GM12878 (cell line): ENCODE results near the gene RPL13A. TPM values are rescaled to one million over a fixed set of nuclear protein-coding genes. Genes with fewer than 3 reads are reported as not detected.

ENCODE experiments used
- ATAC-seq: fragments of 200-7000 bp; cut with Tn5 transposase; 3 replicates; pipeline ENCODE4 v1.9.1; 2020; ENCODE audit warnings: mild to moderate bottlenecking, moderate library complexity
- BruUV-seq: library from RNA; stranded (reverse); fragments of 400-500 nt; replicated peaks from 2 replicates; lab custom pipeline; 2021; lab: Mats Ljungman, UMichigan
- CTCF ChIA-PET: fragments of 300-600 bp; sonication (Branson Sonifier 250); formaldehyde crosslinking; extraction: SDS; loops from one replicate; lab custom pipeline; 2021; ENCODE audit warnings: inconsistent platforms; lab: Yijun Ruan, JAX
- POLR2A ChIA-PET: fragments of 350-600 bp; formaldehyde crosslinking; extraction: SDS; loops from one replicate; lab custom pipeline; 2021; ENCODE audit warnings: inconsistent platforms; lab: Charles Lee
- RAD21 ChIA-PET: fragments of 300-600 bp; sonication (Branson Sonifier 250); formaldehyde crosslinking; loops from one replicate; lab custom pipeline; 2023; ENCODE audit warnings: antibody characterized with exemption; ENCODE audit not compliant: unreplicated experiment; lab: Charles Lee
- SMC1A ChIA-PET: fragments of 300-600 bp; sonication (Branson Sonifier 250); formaldehyde crosslinking; loops from one replicate; lab custom pipeline; 2023; ENCODE audit not compliant: unreplicated experiment, uncharacterized antibody; lab: Charles Lee
- DNase-seq: peaks from one replicate; pipeline ENCODE4 v3.0.0-alpha.2; 2011; ENCODE audit warnings: low read depth, low spot score
- FAIRE-seq: peaks from 3 replicates; lab custom pipeline; 2011; peaks lifted over from hg19 to GRCh38; lab: Jason Lieb, UNC
- H2AFZ ChIP-seq: 2 replicates; pipeline ENCODE4 v1.6.0; 2011; ENCODE audit warnings: low read depth, low read length, control low read depth; ENCODE audit not compliant: control insufficient read depth
- H3K27ac ChIP-seq: 2 replicates; pipeline ENCODE4 v1.5.1; 2011; ENCODE audit warnings: control low read depth; ENCODE audit not compliant: control insufficient read depth, insufficient read depth
- H3K27me3 ChIP-seq, 2 experiments: replicated peaks in 1 of 2; 2 replicates each; pipeline versions ENCODE4 v1.6.0 to v1.6.1; 2011; ENCODE audit warnings: low read length in 1 of 2; ENCODE audit not compliant: control insufficient read depth in 2 of 2, insufficient read depth in 2 of 2
- H3K36me3 ChIP-seq, 2 experiments: 2 replicates each; pipeline ENCODE4 v1.5.1; 2011; ENCODE audit warnings: low read length in 1 of 2; ENCODE audit not compliant: control insufficient read depth in 2 of 2, insufficient read depth in 2 of 2
- H3K4me1 ChIP-seq: 2 replicates; pipeline ENCODE4 v1.6.1; 2011; ENCODE audit warnings: mild to moderate bottlenecking, low read length, moderate library complexity, mixed read lengths; ENCODE audit not compliant: control insufficient read depth, insufficient read depth
- H3K4me2 ChIP-seq: 2 replicates; pipeline ENCODE4 v1.6.0; 2011; ENCODE audit warnings: control low read depth; ENCODE audit not compliant: control insufficient read depth, insufficient read depth
- H3K4me3 ChIP-seq: fragments of 200-600 bp; sonication (generic); 2 replicates; pipeline ENCODE4 v1.5.1; 2016
- H3K79me2 ChIP-seq: 2 replicates; pipeline ENCODE4 v1.6.0; 2011; ENCODE audit warnings: low read length; ENCODE audit not compliant: control insufficient read depth, insufficient read depth
- H3K9ac ChIP-seq: 2 replicates; pipeline ENCODE4 v1.8.0; 2011; ENCODE audit warnings: low read length, control low read depth, mixed read lengths; ENCODE audit not compliant: control insufficient read depth, insufficient read depth
- H3K9me3 ChIP-seq: replicated peaks from 3 replicates; pipeline ENCODE4 v1.5.1; 2011; ENCODE audit warnings: mild to moderate bottlenecking, low read length; ENCODE audit not compliant: control insufficient read depth, insufficient read depth
- H4K20me1 ChIP-seq: 2 replicates; pipeline ENCODE4 v1.6.0; 2011; ENCODE audit not compliant: control insufficient read depth, insufficient read depth
- CBFB ChIP-seq: IDR thresholded peaks from 2 replicates; pipeline ENCODE4 v1.6.1; 2016; ENCODE audit warnings: antibody characterized with exemption, low read depth
- CREM ChIP-seq: IDR thresholded peaks from 2 replicates; pipeline ENCODE4 v1.6.1; 2014; ENCODE audit warnings: antibody characterized with exemption, low read depth
- ETV6 ChIP-seq, 2 experiments: fragments of 450-650 bp in 1 of 2; IDR thresholded peaks in 1 of 2; conservative IDR thresholded peaks in 1 of 2; 2 replicates each; pipeline ENCODE4 v1.6.1; 2014; ENCODE audit warnings: antibody characterized with exemption in 1 of 2, borderline replicate concordance in 1 of 2, low read depth in 1 of 2, mild to moderate bottlenecking in 1 of 2, moderate library complexity in 1 of 2
- FOXM1 ChIP-seq: IDR thresholded peaks from 2 replicates; pipeline ENCODE4 v1.6.1; 2012; ENCODE audit warnings: low read depth, mild to moderate bottlenecking, inconsistent platforms, low read length, moderate library complexity
- IRF5 ChIP-seq: fragments of 450-650 bp; IDR thresholded peaks from 2 replicates; pipeline ENCODE4 v1.6.1; 2017; ENCODE audit warnings: borderline replicate concordance
- MYB ChIP-seq: fragments of 150-350 bp; IDR thresholded peaks from 2 replicates; pipeline ENCODE4 v1.6.1; 2014; ENCODE audit warnings: mild to moderate bottlenecking, low read depth, low read length, borderline replicate concordance
- NFYB ChIP-seq: IDR thresholded peaks from 2 replicates; pipeline ENCODE4 v1.6.1; 2011; ENCODE audit warnings: low read depth, mild to moderate bottlenecking, low read length, improper control_type of control experiment, moderate library complexity; ENCODE audit not compliant: insufficient read depth
- PAX5 ChIP-seq: IDR thresholded peaks from 2 replicates; pipeline ENCODE4 v1.6.1; 2011; ENCODE audit warnings: low read depth, low read length, borderline replicate concordance
- SIX5 ChIP-seq: IDR thresholded peaks from 2 replicates; pipeline ENCODE4 v1.6.1; 2011; ENCODE audit warnings: mild to moderate bottlenecking, low read depth, low read length, moderate library complexity; ENCODE audit not compliant: severe bottlenecking
- SPI1 ChIP-seq: IDR thresholded peaks from 2 replicates; pipeline ENCODE4 v1.6.1; 2011; ENCODE audit warnings: low read depth, mild to moderate bottlenecking, low read length, moderate library complexity, borderline replicate concordance; ENCODE audit not compliant: insufficient read depth
- YY1 ChIP-seq: IDR thresholded peaks from 2 replicates; pipeline ENCODE4 v1.6.1; 2011; ENCODE audit warnings: low read depth, mild to moderate bottlenecking, low read length
- ZNF274 ChIP-seq: IDR thresholded peaks from one replicate; pipeline ENCODE4 v1.8.0; 2011; ENCODE audit not compliant: insufficient read length, insufficient read depth
- ZSCAN29 ChIP-seq: fragments of 450-650 bp; IDR thresholded peaks from 2 replicates; pipeline ENCODE4 v1.6.1; 2017; ENCODE audit warnings: mild to moderate bottlenecking, moderate library complexity
- WGBS: methylation state at CpG from one replicate; pipeline ENCODE4 v1.1.6; 2016; ENCODE audit warnings: low lambda C conversion rate; ENCODE audit not compliant: insufficient replicate concordance, insufficient coverage; ENCODE audit errors: missing lambda C conversion rate; 5-methylcytosine and 5-hydroxymethylcytosine counted together
- in situ Hi-C: fragments of 300-500 bp; cut with MboI; formaldehyde crosslinking; loops from 9 replicates; pipeline ENCODE4 v1.14.3; 2018; ENCODE audit warnings: mixed read lengths
- intact Hi-C: fragments of 100-400 bp; cut with micrococcal nuclease; formaldehyde crosslinking; loops from one replicate; pipeline ENCODE4 v1.14.2; 2022; ENCODE audit not compliant: unreplicated experiment
- polyA plus RNA-seq, 11 experiments: library from polyadenylated mRNA; depleted of rRNA in 4 of 11; unstranded in 6 of 11; stranded (reverse) in 5 of 11; fragments of >200 nt; fragmentation: Nextera tagmentation in 4 of 11; fragmentation: Illumina TruSeq in 1 of 11; extraction: Ambion mirVana in 4 of 11; extraction: Trizol in 1 of 11; gene quantifications; 1 replicate in 1 of 11; 2 replicates in 10 of 11; pipeline versions ENCODE4 v1.2.1 to v1.2.3, GENCODE V29; 2011 to 2016; ENCODE audit warnings: inconsistent platforms in 2 of 11, missing spikeins in 2 of 11, low read depth in 1 of 11
- total RNA-seq, 4 experiments: library from RNA; depleted of rRNA in 3 of 4; stranded (reverse); fragments of >200 nt in 3 of 4; fragmentation: Illumina TruSeq in 1 of 4; extraction: Trizol in 1 of 4; gene quantifications; 2 replicates each; pipeline versions ENCODE4 v1.2.1 to v1.2.3, GENCODE V29; 2013 to 2021
- TF ChIP-seq, protein P1 (sequence below): IDR thresholded peaks from 2 replicates; pipeline ENCODE4 v1.6.1; 2011; ENCODE audit warnings: low read depth, mild to moderate bottlenecking, low read length, moderate library complexity, borderline replicate concordance; ENCODE audit errors: extremely low read depth
- TF ChIP-seq, protein P2 (sequence below): fragments of 450-650 bp; IDR thresholded peaks from 2 replicates; pipeline ENCODE4 v1.6.1; 2016; ENCODE audit warnings: mild to moderate bottlenecking
- TF ChIP-seq, protein P3 (sequence below), 3 experiments: IDR thresholded peaks in 2 of 3; conservative IDR thresholded peaks in 1 of 3; 2 replicates each; pipeline ENCODE4 v1.5.1; 2011; ENCODE audit warnings: low read depth in 3 of 3, low read length in 3 of 3, mild to moderate bottlenecking in 3 of 3, control low read depth in 2 of 3, moderate library complexity in 2 of 3, inconsistent platforms in 1 of 3, mixed read lengths in 1 of 3; ENCODE audit not compliant: control insufficient read depth in 2 of 3, insufficient read depth in 1 of 3; ENCODE audit errors: extremely low read depth in 1 of 3

RPL13A gene
- total and polyA plus RNA-seq, 10 of the 15 experiments (the other 5 are each of a cell fraction or from before 2014, with no cell fraction given): 1,426 to 8,961 (median 4,266) TPM

DNA sequence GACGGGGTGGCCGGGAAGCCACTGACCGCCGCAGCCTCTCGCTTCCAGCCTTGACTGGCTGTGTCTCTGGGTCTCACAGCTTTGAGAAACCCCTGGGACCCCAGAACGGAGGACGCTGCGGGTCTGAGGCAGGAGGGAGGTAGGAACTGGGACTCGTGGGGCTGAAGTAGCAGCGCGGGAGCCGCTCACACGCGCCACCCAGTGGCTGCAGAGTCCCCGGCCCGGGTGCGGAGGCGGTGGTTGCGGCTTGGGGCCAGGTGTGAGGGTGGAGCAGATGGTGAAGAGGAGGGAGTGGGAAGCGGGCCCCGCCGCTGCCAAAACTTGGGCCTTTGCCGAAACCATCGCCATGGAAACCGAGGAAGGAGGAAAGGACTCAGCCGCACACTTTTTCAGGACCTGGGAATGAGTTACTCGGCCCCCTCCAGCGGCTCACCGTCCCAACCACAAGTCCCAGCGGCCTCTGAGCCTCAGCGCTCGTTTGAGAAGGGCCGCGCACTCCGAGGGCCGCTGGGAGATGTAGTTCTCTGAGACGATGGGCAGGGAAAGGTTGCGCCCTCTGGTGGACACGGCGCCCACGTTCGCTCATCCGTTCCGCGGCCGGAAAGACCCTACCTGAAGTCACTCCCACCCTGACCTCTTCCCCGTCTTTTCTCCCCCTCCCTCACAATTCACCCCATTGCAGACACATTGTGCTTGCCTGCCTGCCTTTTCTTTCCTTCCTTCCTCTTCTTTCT is 43.9 kb upstream of the RPL13A start:
- POLR2A ChIA-PET: interaction anchor here (1.0 to 1.5 kb wide), 3 partner anchors 8 to 52 kb away, joined by 3 to 5 read pairs (median 4); partner anchors contain the start of gene PIH1D1
- Histone ChIP-seq H3K4me3 (peak overlapping the region; percentile 81), H3K27ac (peak overlapping the region; percentile 21; the same call in 1 of the 2 replicates), H2AFZ (peak overlapping the region; percentile 76), H3K4me2 (peak overlapping the region; percentile 62), H3K36me3 (peaks cover 0 to 4% of the 10 kb centered on the region in 2 experiments; a peak in 2 of 4 replicates), H4K20me1 (no peaks in the 10 kb centered on the region), H3K9me3 (no peaks in the 10 kb centered on the region), H3K27me3 (peaks cover 9 to 20% of the 10 kb centered on the region in 2 experiments), H3K4me1 (no peaks in the 10 kb centered on the region), H3K9ac (peak overlapping the region; percentile 5; the same call in 1 of the 2 replicates), H3K79me2 (no peaks in the 10 kb centered on the region; the same call in 1 of the 2 replicates)
- FAIRE-seq (peak; percentile 98), ATAC-seq (peak; percentile 92), DNase-seq (peak; percentile 80)
- in situ Hi-C loops (no loop called here), intact Hi-C loops (loop anchor here (1.0 kb wide), 7 partner anchors 27 to 217 kb away; partner anchors contain the start of gene FLT3LG)
- 1% methylated on average over 47 of the region's 47 CpGs for WGBS
- CTCF ChIA-PET: interaction anchor here (0.6 to 4.9 kb wide), 13 partner anchors 8 to 204 kb away, joined by 3 to 47 read pairs (median 4); partner anchors contain the start of genes ALDH16A1 and PIH1D1
- SMC1A ChIA-PET: interaction anchor here (0.6 to 3.0 kb wide), 5 partner anchors 27 to 218 kb away, joined by 3 to 14 read pairs (median 4); no protein-coding TSS in a partner anchor
- RAD21 ChIA-PET: interaction anchor here (1.0 to 1.8 kb wide), 7 partner anchors 8 to 136 kb away, joined by 3 to 15 read pairs (median 4); partner anchors contain the start of gene PIH1D1
- BruUV-seq: no TSS peak
- no peak for TF ChIP-seq ZSCAN29
- TF ChIP-seq ZNF274: no peak
- TF ChIP-seq FOXM1: no peak
- peak; percentile 98 for TF ChIP-seq SIX5
- TF ChIP-seq, protein P1, sequence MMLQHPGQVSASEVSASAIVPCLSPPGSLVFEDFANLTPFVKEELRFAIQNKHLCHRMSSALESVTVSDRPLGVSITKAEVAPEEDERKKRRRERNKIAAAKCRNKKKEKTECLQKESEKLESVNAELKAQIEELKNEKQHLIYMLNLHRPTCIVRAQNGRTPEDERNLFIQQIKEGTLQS: peak; percentile 72; the same call in 1 of the 2 replicates
- TF ChIP-seq MYB: no peak
- peak; percentile 65 for TF ChIP-seq YY1
- no peak for TF ChIP-seq NFYB
- peak; percentile 46; the same call in 1 of the 2 replicates for TF ChIP-seq IRF5
- peak; percentile 93 for TF ChIP-seq CREM
- 0 out of 4 replicates have a peak, but pooled peaks of 1 of the 2 experiments have one; percentile 35 for TF ChIP-seq ETV6 (conservative IDR thresholded peaks at IDR 0.05 in 1 of 2, IDR thresholded peaks at IDR 0.05 in 1 of 2; ENCODE audit: borderline replicate concordance in 1 of 2, low read depth in 1 of 2)
- 0 out of 2 replicates have a peak, but pooled peaks have one; percentile 37 for TF ChIP-seq PAX5
- TF ChIP-seq SPI1: peak; percentile 34; the same call in 1 of the 2 replicates
- peak; percentile 77; the same call in 1 of the 2 replicates for TF ChIP-seq CBFB
- TF ChIP-seq, protein P2, sequence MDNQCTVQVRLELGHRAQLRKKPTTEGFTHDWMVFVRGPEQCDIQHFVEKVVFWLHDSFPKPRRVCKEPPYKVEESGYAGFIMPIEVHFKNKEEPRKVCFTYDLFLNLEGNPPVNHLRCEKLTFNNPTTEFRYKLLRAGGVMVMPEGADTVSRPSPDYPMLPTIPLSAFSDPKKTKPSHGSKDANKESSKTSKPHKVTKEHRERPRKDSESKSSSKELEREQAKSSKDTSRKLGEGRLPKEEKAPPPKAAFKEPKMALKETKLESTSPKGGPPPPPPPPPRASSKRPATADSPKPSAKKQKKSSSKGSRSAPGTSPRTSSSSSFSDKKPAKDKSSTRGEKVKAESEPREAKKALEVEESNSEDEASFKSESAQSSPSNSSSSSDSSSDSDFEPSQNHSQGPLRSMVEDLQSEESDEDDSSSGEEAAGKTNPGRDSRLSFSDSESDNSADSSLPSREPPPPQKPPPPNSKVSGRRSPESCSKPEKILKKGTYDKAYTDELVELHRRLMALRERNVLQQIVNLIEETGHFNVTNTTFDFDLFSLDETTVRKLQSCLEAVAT: peak; percentile 83
- TF ChIP-seq, protein P3, sequence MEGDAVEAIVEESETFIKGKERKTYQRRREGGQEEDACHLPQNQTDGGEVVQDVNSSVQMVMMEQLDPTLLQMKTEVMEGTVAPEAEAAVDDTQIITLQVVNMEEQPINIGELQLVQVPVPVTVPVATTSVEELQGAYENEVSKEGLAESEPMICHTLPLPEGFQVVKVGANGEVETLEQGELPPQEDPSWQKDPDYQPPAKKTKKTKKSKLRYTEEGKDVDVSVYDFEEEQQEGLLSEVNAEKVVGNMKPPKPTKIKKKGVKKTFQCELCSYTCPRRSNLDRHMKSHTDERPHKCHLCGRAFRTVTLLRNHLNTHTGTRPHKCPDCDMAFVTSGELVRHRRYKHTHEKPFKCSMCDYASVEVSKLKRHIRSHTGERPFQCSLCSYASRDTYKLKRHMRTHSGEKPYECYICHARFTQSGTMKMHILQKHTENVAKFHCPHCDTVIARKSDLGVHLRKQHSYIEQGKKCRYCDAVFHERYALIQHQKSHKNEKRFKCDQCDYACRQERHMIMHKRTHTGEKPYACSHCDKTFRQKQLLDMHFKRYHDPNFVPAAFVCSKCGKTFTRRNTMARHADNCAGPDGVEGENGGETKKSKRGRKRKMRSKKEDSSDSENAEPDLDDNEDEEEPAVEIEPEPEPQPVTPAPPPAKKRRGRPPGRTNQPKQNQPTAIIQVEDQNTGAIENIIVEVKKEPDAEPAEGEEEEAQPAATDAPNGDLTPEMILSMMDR (IDR thresholded peaks at IDR 0.05 in 2 of 3, conservative IDR thresholded peaks at IDR 0.05 in 1 of 3; ENCODE audit: control insufficient read depth in 2 of 3, extremely low read depth in 1 of 3, insufficient read depth in 1 of 3, low read depth in 3 of 3, low read length in 3 of 3): peak; percentile 70 to 92 (median 90)
